ENCODE results near the gene CEP112.

CEP112 gene

GRCh38 chr17:65599650-65600049 lies 592.3 kb downstream of the CEP112 start:
- Histone ChIP-seq H3K4ac (ENCODE audit: low read depth, low read length) (no peak overlapping the region), H4K12ac (ENCODE audit: low read depth, low read length) (no peak overlapping the region), H3K9ac (ENCODE audit: low read length) (no peak overlapping the region), H3K4me2 (ENCODE audit: low read length) (no peak overlapping the region), H2BK5ac (ENCODE audit: low read depth, low read length, poor library complexity) (no peak overlapping the region), H4K8ac (ENCODE audit: low read depth, low read length) (no peak overlapping the region), H2AK5ac (ENCODE audit: low read length) (no peak overlapping the region), H3K4me3 (ENCODE audit: low read depth, low read length) (no peak overlapping the region), H3K27me3 (ENCODE audit: insufficient read depth, low read length) (no peaks in the 10 kb centered on the region), H3K18ac (ENCODE audit: low read length) (no peak overlapping the region), H3K23ac (ENCODE audit: low read length) (no peak overlapping the region), H2BK12ac (ENCODE audit: low read length) (no peak overlapping the region), H3K36me3 (ENCODE audit: control insufficient read depth in 1 of 2, insufficient read depth in 2 of 2, low read length in 2 of 2) (no peaks in the 10 kb centered on the region), H3K14ac (ENCODE audit: low read length) (no peak overlapping the region), H3K79me1 (ENCODE audit: low read length) (no peaks in the 10 kb centered on the region), H2AFZ (ENCODE audit: insufficient read depth, low read length, poor library complexity) (no peak overlapping the region), H3K4me1 (ENCODE audit: control insufficient read depth in 1 of 2, insufficient read depth in 2 of 2, low read length in 2 of 2) (no peaks in the 10 kb centered on the region), H3K79me2 (ENCODE audit: control insufficient read depth, insufficient read depth, low read length, poor library complexity) (no peaks in the 10 kb centered on the region), H3K27ac (ENCODE audit: low read depth, low read length) (no peak overlapping the region), H3K9me3 (ENCODE audit: insufficient read depth, low read depth, low read length) (no peaks in the 10 kb centered on the region), H4K91ac (ENCODE audit: low read depth, low read length) (no peak overlapping the region), H2BK120ac (ENCODE audit: insufficient read depth, low read length, poor library complexity) (no peak overlapping the region)
- WGBS (ENCODE audit: extremely low coverage, insufficient coverage, insufficient read length): no CpG with 5 or more reads among the region's 5 CpGs
- no peak for DNase-seq

- Histone ChIP-seq H3K9me3 (ENCODE audit: insufficient read depth, low read depth, low read length) (no peaks in the 10 kb centered on the region), H2BK5ac (ENCODE audit: low read depth, low read length, poor library complexity) (no peak overlapping the region), H3K27me3 (ENCODE audit: insufficient read depth, low read length) (no peaks in the 10 kb centered on the region), H3K9ac (ENCODE audit: low read length) (no peak overlapping the region), H3K79me2 (ENCODE audit: control insufficient read depth, insufficient read depth, low read length, poor library complexity) (no peaks in the 10 kb centered on the region), H4K8ac (ENCODE audit: low read depth, low read length) (no peak overlapping the region), H3K4me1 (ENCODE audit: control insufficient read depth in 1 of 2, insufficient read depth in 2 of 2, low read length in 2 of 2) (peaks cover 0 to 2% of the 10 kb centered on the region in 2 experiments), H4K12ac (ENCODE audit: low read depth, low read length) (no peak overlapping the region), H3K4me2 (ENCODE audit: low read length) (no peak overlapping the region), H2AFZ (ENCODE audit: insufficient read depth, low read length, poor library complexity) (no peak overlapping the region), H4K91ac (ENCODE audit: low read depth, low read length) (no peak overlapping the region), H2AK5ac (ENCODE audit: low read length) (no peak overlapping the region), H3K79me1 (ENCODE audit: low read length) (no peaks in the 10 kb centered on the region), H3K23ac (ENCODE audit: low read length) (no peak overlapping the region), H3K4me3 (ENCODE audit: low read depth, low read length) (no peak overlapping the region), H2BK12ac (ENCODE audit: low read length) (no peak overlapping the region), H3K18ac (ENCODE audit: low read length) (no peak overlapping the region), H2BK120ac (ENCODE audit: insufficient read depth, low read length, poor library complexity) (no peak overlapping the region), H3K36me3 (ENCODE audit: control insufficient read depth in 1 of 2, insufficient read depth in 2 of 2, low read length in 2 of 2) (no peaks in the 10 kb centered on the region), H3K14ac (ENCODE audit: low read length) (no peak overlapping the region), H3K4ac (ENCODE audit: low read depth, low read length) (no peak overlapping the region), H3K27ac (ENCODE audit: low read depth, low read length) (no peak overlapping the region)
- no peak for DNase-seq
- no CpG with 5 or more reads among the region's 1 CpG for WGBS (ENCODE audit: extremely low coverage, insufficient coverage, insufficient read length)
These were observed 593.2 kb downstream of the CEP112 start for GRCh38 chr17:65598746-65599145.

- Histone ChIP-seq H3K79me1 (ENCODE audit: low read length) (no peaks in the 10 kb centered on the region), H2AK5ac (ENCODE audit: low read length) (no peak overlapping the region), H3K4ac (ENCODE audit: low read depth, low read length) (no peak overlapping the region), H2BK120ac (ENCODE audit: insufficient read depth, low read length, poor library complexity) (no peak overlapping the region), H3K79me2 (ENCODE audit: control insufficient read depth, insufficient read depth, low read length, poor library complexity) (no peaks in the 10 kb centered on the region), H2AFZ (ENCODE audit: insufficient read depth, low read length, poor library complexity) (no peak overlapping the region), H3K27ac (ENCODE audit: low read depth, low read length) (no peak overlapping the region), H3K4me3 (ENCODE audit: low read depth, low read length) (no peak overlapping the region), H3K14ac (ENCODE audit: low read length) (no peak overlapping the region), H3K9ac (ENCODE audit: low read length) (no peak overlapping the region), H3K4me1 (ENCODE audit: control insufficient read depth in 1 of 2, insufficient read depth in 2 of 2, low read length in 2 of 2) (peaks cover 0 to 2% of the 10 kb centered on the region in 2 experiments), H4K8ac (ENCODE audit: low read depth, low read length) (no peak overlapping the region), H3K9me3 (ENCODE audit: insufficient read depth, low read depth, low read length) (no peaks in the 10 kb centered on the region), H3K18ac (ENCODE audit: low read length) (no peak overlapping the region), H4K91ac (ENCODE audit: low read depth, low read length) (no peak overlapping the region), H4K12ac (ENCODE audit: low read depth, low read length) (no peak overlapping the region), H3K23ac (ENCODE audit: low read length) (no peak overlapping the region), H2BK12ac (ENCODE audit: low read length) (no peak overlapping the region), H3K27me3 (ENCODE audit: insufficient read depth, low read length) (no peaks in the 10 kb centered on the region), H3K4me2 (ENCODE audit: low read length) (no peak overlapping the region), H2BK5ac (ENCODE audit: low read depth, low read length, poor library complexity) (no peak overlapping the region), H3K36me3 (ENCODE audit: control insufficient read depth in 1 of 2, insufficient read depth in 2 of 2, low read length in 2 of 2) (no peaks in the 10 kb centered on the region)
- DNase-seq: peak; percentile 31 to 64
- no CpG with 5 or more reads among the region's 4 CpGs for WGBS (ENCODE audit: extremely low coverage, insufficient coverage, insufficient read length)
These were observed 596.8 kb downstream of the CEP112 start for GRCh38 chr17:65595071-65595656.

- no CpG with 5 or more reads among the region's 18 CpGs for WGBS (ENCODE audit: extremely low coverage, insufficient coverage, insufficient read length)
- no peak overlapping the region for H2BK12ac ChIP-seq (ENCODE audit: low read length)
- H3K18ac ChIP-seq (ENCODE audit: low read length): no peak overlapping the region
- no peaks in the 10 kb centered on the region for H3K79me1 ChIP-seq (ENCODE audit: low read length)
- no peak overlapping the region for H3K4me3 ChIP-seq (ENCODE audit: low read depth, low read length)
- H3K4ac ChIP-seq (ENCODE audit: low read depth, low read length): no peak overlapping the region
- H4K8ac ChIP-seq (ENCODE audit: low read depth, low read length): no peak overlapping the region
- no peak overlapping the region for H3K4me2 ChIP-seq (ENCODE audit: low read length)
- H2AFZ ChIP-seq (ENCODE audit: insufficient read depth, low read length, poor library complexity): no peak overlapping the region
- no peaks in the 10 kb centered on the region for H3K36me3 ChIP-seq (ENCODE audit: control insufficient read depth in 1 of 2, insufficient read depth in 2 of 2, low read length in 2 of 2)
- H3K79me2 ChIP-seq (ENCODE audit: control insufficient read depth, insufficient read depth, low read length, poor library complexity): no peaks in the 10 kb centered on the region
- H3K4me1 ChIP-seq (ENCODE audit: control insufficient read depth in 1 of 2, insufficient read depth in 2 of 2, low read length in 2 of 2): peaks cover 0 to 2% of the 10 kb centered on the region in 2 experiments
- H2BK5ac ChIP-seq (ENCODE audit: low read depth, low read length, poor library complexity): no peak overlapping the region
- H3K9me3 ChIP-seq (ENCODE audit: insufficient read depth, low read depth, low read length): no peaks in the 10 kb centered on the region
- no peak for DNase-seq
- H3K27me3 ChIP-seq (ENCODE audit: insufficient read depth, low read length): no peaks in the 10 kb centered on the region
- no peak overlapping the region for H3K27ac ChIP-seq (ENCODE audit: low read depth, low read length)
- no peak overlapping the region for H3K23ac ChIP-seq (ENCODE audit: low read length)
- H2AK5ac ChIP-seq (ENCODE audit: low read length): no peak overlapping the region
- no peak overlapping the region for H4K91ac ChIP-seq (ENCODE audit: low read depth, low read length)
- no peak overlapping the region for H3K14ac ChIP-seq (ENCODE audit: low read length)
- no peak overlapping the region for H3K9ac ChIP-seq (ENCODE audit: low read length)
- no peak overlapping the region for H4K12ac ChIP-seq (ENCODE audit: low read depth, low read length)
- no peak overlapping the region for H2BK120ac ChIP-seq (ENCODE audit: insufficient read depth, low read length, poor library complexity)
These were observed 597.8 kb downstream of the CEP112 start for GRCh38 chr17:65593855-65594845.
